G401.6 (cell line): ENCODE measurements around the gene STAP1.

Experiments
- FAIRE-seq: peaks from 2 replicates; lab custom pipeline; 2012; peaks lifted over from hg19 to GRCh38; lab: Jason Lieb, UNC

The STAP1 gene

GRCh38 chr4:67556436-67556835, 2.1 kb upstream of the STAP1 start:
- no peak for FAIRE-seq

DNA sequence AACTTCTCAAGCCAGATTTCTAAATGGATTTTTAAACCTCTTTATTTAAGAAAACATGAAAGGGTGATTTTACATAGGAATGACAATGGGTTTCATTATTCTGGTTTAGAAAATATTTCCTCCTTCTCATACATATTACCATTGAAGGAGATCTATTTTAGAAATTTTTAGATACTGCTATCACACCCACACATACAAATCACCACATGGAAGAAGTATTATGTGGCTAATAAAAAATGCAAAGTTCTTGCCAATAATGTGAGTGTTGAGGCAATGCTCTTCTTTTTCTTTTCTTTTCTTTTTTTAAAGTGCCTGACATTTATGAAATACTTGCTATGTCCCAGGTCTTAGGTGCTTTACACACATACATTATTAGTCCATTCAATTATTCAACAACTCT, 6.8 kb downstream of the STAP1 start:
- no peak for FAIRE-seq

GRCh38 chr4:67566335-67566734, 7.8 kb downstream of the STAP1 start:
- no peak for FAIRE-seq

DNA sequence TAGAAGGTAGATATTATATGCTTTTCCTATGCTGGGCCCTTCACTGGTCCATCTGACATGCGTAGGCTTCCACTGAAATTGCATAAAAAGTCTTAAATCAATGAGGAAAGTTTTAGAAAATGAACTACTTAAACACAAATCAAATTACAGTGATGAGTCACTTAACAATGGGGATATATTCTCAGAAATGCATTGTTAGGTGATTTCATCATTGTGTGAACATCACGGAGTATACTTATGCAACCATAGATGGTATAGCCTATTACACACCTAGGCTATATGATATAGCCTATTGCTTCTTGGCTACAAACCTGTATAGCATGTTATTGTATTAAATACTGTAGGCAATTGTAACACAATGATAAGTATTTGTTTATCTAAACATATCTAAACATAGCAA, 10.3 kb downstream of the STAP1 start:
- no peak for FAIRE-seq

DNA sequence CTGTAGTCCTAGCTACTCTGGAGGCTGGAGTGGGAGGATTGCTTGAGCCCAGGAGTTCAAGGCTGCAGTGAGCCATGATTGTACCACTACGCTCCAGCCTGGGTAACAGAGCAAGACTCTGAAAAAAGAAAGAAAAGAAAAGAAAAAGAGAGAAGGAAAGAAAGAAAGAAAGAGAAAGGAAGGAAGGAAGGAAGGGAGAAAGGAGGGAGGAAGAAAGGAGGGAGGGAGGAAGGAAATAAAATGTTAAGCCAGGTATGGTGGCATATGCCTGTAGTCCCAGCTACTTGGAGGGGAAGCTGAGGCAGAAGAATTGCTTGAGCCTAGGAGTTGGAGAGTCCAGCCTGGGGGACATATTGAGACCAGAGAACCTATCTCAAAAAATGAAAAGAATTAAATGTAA, 12.0 kb downstream of the STAP1 start:
- FAIRE-seq = no peak

DNA sequence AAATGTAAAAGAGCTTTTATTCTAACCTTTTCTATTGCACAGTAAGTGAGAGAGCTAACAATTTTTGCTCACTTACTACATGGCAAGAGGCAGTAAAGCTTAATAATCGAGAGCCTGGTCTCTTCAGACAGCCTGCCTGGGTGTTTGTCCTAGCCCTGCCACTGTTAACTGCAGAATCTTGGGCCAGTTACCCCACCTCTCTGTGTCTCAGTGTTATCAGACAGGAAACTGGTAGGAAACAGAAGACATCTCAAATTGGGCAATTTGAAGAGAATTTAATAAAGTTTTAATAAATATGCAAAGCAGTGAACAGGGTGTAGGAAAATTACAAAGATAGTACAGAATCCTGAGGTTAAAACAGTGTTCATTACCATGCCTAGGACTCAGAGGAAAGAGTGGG, 13.4 kb downstream of the STAP1 start:
- no peak for FAIRE-seq

GRCh38 chr4:67573193-67573592, 14.7 kb downstream of the STAP1 start:
- FAIRE-seq = no peak

- no peak for FAIRE-seq
Measured at GRCh38 chr4:67575232-67576058, 16.9 kb downstream of the STAP1 start.

GRCh38 chr4:67576059-67576466, 17.5 kb downstream of the STAP1 start:
- FAIRE-seq = no peak

GRCh38 chr4:67576538-67576937, 18.0 kb downstream of the STAP1 start:
- FAIRE-seq = no peak

DNA sequence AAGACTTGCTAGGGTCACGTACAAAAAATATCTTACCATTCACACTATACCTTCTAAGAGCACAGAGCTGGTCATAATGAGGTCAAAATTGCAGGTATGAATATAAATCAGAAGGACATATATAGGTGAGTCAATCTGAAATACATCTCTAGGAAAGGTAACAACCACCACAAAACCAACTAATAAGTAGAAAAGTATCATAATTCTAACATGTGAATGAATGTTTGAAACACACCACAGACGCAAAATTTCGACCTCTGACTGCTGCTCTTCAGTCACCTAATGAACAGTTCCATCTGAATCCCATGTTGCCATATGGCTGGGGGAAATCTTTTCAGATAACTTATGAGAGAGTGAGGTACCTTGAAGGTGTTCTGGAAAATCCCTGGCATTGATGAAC, 22.1 kb downstream of the STAP1 start:
- FAIRE-seq = no peak

- FAIRE-seq = no peak
Measured at GRCh38 chr4:67581208-67581857, 22.8 kb downstream of the STAP1 start.

GRCh38 chr4:67581913-67582312, 23.4 kb downstream of the STAP1 start:
- no peak for FAIRE-seq

DNA sequence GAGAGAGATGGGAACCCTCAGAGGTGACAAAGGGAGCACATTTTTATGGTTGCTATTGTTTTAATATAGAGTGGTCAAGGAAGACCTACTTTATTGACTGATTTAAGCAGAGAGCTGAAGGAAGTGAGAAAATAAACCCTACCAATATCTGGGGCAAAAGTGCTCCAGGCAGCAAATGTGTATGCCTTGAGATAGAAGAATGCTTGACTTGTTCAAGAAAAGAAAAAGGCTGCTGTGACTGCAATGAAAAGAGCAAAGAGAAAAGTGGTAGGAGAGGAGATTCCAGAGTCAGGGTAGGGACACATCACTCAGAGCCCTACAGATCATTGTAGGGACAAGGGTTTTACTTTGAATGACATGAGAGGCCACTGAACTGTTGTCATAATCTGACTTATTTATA, 26.0 kb downstream of the STAP1 start:
- no peak for FAIRE-seq

GRCh38 chr4:67587156-67587555, 28.6 kb downstream of the STAP1 start:
- FAIRE-seq = no peak

- FAIRE-seq = no peak
Measured at GRCh38 chr4:67593741-67594175, 35.2 kb downstream of the STAP1 start.

DNA sequence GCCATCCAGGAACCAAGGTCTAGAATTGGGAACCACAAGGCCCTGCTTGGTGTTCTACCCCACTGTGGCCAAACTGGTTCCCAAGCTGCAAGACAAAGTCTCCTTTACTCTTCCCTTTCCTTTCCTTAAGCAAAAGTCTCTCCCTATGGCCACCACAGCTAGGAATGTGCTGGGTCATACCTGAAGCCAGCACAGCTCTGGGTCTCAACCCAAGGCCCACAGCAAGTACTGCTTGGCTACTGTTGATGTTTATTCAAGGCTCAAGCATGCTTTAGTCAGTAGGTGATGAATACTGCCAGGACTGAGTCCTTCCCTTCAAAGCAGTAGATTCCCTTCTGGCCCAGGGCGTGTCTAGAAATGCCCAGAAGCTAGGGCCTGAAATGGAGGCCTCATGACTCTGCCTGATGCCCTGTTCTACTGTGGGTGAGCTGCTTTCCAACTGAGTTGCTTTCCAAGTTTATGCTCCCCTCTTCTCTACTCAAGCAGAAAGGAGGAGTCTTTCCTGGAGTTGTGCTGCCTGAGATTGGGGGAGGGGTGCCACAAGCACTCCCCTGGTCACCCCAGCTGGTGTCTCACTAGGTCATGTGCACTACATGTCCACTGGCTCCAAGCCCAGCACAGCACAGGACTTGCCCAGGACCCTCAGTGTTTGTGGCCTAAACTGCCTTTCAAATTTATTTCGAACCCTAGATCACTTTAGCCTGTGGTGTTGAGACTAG, 44.9 kb downstream of the STAP1 start:
- FAIRE-seq = no peak

DNA sequence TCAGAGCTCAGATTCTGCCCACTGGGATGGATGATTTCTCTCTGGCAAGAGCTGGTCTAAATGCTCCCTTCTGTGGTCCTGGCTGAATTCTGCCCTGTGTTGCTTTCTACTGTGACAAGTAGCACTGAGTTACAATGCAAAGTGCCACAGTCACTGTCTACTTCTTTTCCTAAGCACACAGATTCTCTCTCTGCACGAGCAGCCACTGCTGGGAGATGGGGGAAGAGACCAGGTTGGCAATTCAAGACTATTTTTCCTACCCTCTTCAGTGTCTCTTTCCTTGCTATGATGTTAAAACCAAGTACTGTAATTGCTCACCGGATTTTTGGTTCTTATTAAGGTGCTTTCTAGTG, 45.5 kb downstream of the STAP1 start:
- FAIRE-seq = no peak

DNA sequence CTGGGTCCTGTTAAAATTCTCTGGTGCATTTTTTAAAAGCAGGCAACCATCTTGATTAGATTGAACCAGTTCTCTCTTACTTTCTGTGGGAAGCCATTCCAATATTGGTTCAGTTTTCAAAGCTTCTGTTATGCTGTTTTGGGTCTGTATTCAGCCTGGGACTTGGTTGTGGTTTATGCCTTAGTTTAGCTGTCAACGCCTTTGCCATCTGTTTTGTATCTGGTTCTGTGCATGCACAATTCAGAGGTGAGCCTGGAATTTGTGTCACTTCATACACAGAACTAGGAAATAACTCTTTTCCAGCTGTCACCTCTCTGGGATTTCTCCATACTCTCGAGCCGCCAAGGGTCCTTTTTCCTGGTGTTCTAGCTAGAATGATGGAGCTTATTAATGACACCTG, 46.2 kb downstream of the STAP1 start:
- FAIRE-seq = no peak

DNA sequence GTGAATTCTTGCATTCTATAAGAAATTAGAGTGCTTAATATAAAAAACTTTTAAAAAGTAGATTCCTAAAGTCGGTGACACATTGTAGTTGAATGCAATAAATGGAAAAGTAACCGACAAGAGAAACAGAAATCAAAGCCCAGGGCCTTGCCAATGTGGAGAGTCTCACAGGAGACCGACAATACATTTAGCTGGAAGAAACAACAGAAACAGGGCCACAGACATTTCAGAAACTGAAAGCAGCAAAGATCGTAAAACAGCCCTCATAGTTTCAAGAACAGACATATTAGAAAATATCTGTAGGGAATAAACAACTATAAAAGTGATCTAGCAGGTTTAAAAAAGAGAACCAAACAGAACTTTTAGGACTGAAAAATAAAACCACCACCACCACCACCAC, 49.5 kb downstream of the STAP1 start:
- FAIRE-seq = no peak

- no peak for FAIRE-seq
Measured at GRCh38 chr4:67614186-67614585, 55.7 kb downstream of the STAP1 start.

- FAIRE-seq = no peak
Measured at GRCh38 chr4:67615119-67615518, 56.6 kb downstream of the STAP1 start.

GRCh38 chr4:67616478-67616877, 58.0 kb downstream of the STAP1 start:
- FAIRE-seq = no peak
